HepG2 (cell line): Measurements from ENCODE around the gene C4orf54. TPM values are rescaled to one million over a fixed set of nuclear protein-coding genes. Genes with fewer than 3 reads are reported as not detected.

Experiments used
- ATAC-seq: fragments of 200-7000 bp; cut with Tn5 transposase; 3 replicates; pipeline ENCODE4 v1.9.1; 2020; ENCODE audit warnings: mild to moderate bottlenecking, moderate library complexity
- BruUV-seq: library from RNA; stranded (reverse); fragments of 400-500 nt; replicated peaks from 2 replicates; lab custom pipeline; 2021; lab: Mats Ljungman, UMichigan
- CTCF ChIA-PET: fragments of 300-600 bp; formaldehyde crosslinking; extraction: SDS; loops from one replicate; lab custom pipeline; 2021; ENCODE audit warnings: low total read pairs, inconsistent platforms, low intra/inter-chr PET ratio; lab: Yijun Ruan, JAX
- POLR2A ChIA-PET: fragments of 350-600 bp; sonication (Branson Sonifier 250); formaldehyde crosslinking; loops from one replicate; lab custom pipeline; 2020; ENCODE audit warnings: antibody characterized with exemption, inconsistent platforms; lab: Yijun Ruan, JAX
- DNase-seq: peaks from one replicate; pipeline ENCODE4 v3.0.0-alpha.2; 2015; ENCODE audit warnings: low spot score
- FAIRE-seq: peaks from 3 replicates; lab custom pipeline; 2011; peaks lifted over from hg19 to GRCh38; lab: Jason Lieb, UNC
- H2AFZ ChIP-seq: one replicate; pipeline ENCODE4 v1.6.1; 2011; ENCODE audit warnings: low read length, inconsistent platforms
- H3K27ac ChIP-seq: fragments of 300-600 bp; 3 replicates; pipeline ENCODE4 v1.8.0; 2011; ENCODE audit warnings: mixed run types, mild to moderate bottlenecking, mixed read lengths, low read length, inconsistent platforms; ENCODE audit not compliant: insufficient read depth; ENCODE audit errors: extremely low read length
- H3K27me3 ChIP-seq, 2 experiments: fragments of 200-600 bp in 1 of 2; 2 replicates in 1 of 2; 3 replicates in 1 of 2; pipeline versions ENCODE4 v1.6.0 to v1.8.0; 2011; ENCODE audit warnings: low read length in 2 of 2, mild to moderate bottlenecking in 2 of 2, moderate library complexity in 2 of 2, inconsistent platforms in 1 of 2; ENCODE audit not compliant: insufficient read depth in 2 of 2, control insufficient read depth in 1 of 2
- H3K36me3 ChIP-seq, 2 experiments: fragments of 200-600 bp in 1 of 2; replicated peaks in 1 of 2; 2 replicates in 1 of 2; 3 replicates in 1 of 2; pipeline versions ENCODE4 v1.5.1 to v1.8.0; 2011; ENCODE audit warnings: low read length in 2 of 2, inconsistent platforms in 1 of 2; ENCODE audit not compliant: insufficient read depth in 2 of 2, control insufficient read depth in 1 of 2
- H3K4me1 ChIP-seq: 2 replicates; pipeline ENCODE4 v1.5.1; 2012; ENCODE audit warnings: low read length, inconsistent platforms; ENCODE audit not compliant: insufficient read depth
- H3K4me2 ChIP-seq: 2 replicates; pipeline ENCODE4 v1.6.0; 2011; ENCODE audit warnings: low read depth, low read length, inconsistent platforms
- H3K4me3 ChIP-seq, 3 experiments: fragments of 200-600 bp in 1 of 3; sonication (generic), shearing (Covaris generic) in 1 of 3; replicated peaks in 1 of 3; 2 replicates each; pipeline ENCODE4 v1.5.1; 2011 to 2016; ENCODE audit warnings: low read length in 3 of 3, inconsistent platforms in 2 of 3, low read depth in 2 of 3, mild to moderate bottlenecking in 2 of 3, control low read depth in 1 of 3, mixed read lengths in 1 of 3; ENCODE audit not compliant: insufficient read depth in 1 of 3
- H3K79me2 ChIP-seq: one replicate; pipeline ENCODE4 v1.6.1; 2011; ENCODE audit warnings: low read length, inconsistent platforms; ENCODE audit not compliant: insufficient read depth
- H3K9ac ChIP-seq: 2 replicates; pipeline ENCODE4 v1.6.0; 2011; ENCODE audit warnings: mild to moderate bottlenecking, low read depth, low read length, inconsistent platforms; ENCODE audit not compliant: insufficient read depth
- H3K9me3 ChIP-seq: 2 replicates; pipeline ENCODE4 v1.5.1; 2012; ENCODE audit warnings: mild to moderate bottlenecking, low read length
- H4K20me1 ChIP-seq: 2 replicates; pipeline ENCODE4 v1.6.0; 2011; ENCODE audit warnings: inconsistent platforms, mild to moderate bottlenecking, low read length, moderate library complexity; ENCODE audit not compliant: insufficient read depth
- CENPT ChIP-seq: sonication (generic); formaldehyde crosslinking; IDR thresholded peaks from 2 replicates; pipeline ENCODE4 v1.8.0; 2022; ENCODE audit warnings: low read depth, mild to moderate bottlenecking, moderate library complexity, missing genetic modification reagents
- FOXA3 ChIP-seq: IDR thresholded peaks from 2 replicates; pipeline ENCODE4 v1.6.1; 2016; ENCODE audit warnings: missing genetic modification reagents, missing compliant biosample characterization
- GMEB1 ChIP-seq: sonication (generic); formaldehyde crosslinking; IDR thresholded peaks from 2 replicates; pipeline ENCODE4 v1.5.1; 2020; ENCODE audit warnings: missing genetic modification reagents, mild to moderate bottlenecking, borderline replicate concordance
- KIAA2018 ChIP-seq: sonication (generic); formaldehyde crosslinking; IDR thresholded peaks from 2 replicates; pipeline ENCODE4 v1.5.0; 2020; ENCODE audit warnings: mild to moderate bottlenecking, missing genetic modification reagents, borderline replicate concordance
- KLF16 ChIP-seq, 2 experiments: sonication (generic) in 1 of 2; formaldehyde crosslinking in 1 of 2; IDR thresholded peaks; 2 replicates each; pipeline versions ENCODE4 v1.6.1 to v1.8.0; 2016 to 2023; ENCODE audit warnings: missing genetic modification reagents in 2 of 2, missing compliant biosample characterization in 1 of 2
- MEIS1 ChIP-seq: sonication (generic); formaldehyde crosslinking; IDR thresholded peaks from 2 replicates; pipeline ENCODE4 v1.9.0; 2021; ENCODE audit warnings: mild to moderate bottlenecking, missing genetic modification reagents, moderate library complexity, borderline replicate concordance
- MXD4 ChIP-seq: IDR thresholded peaks from 2 replicates; pipeline ENCODE4 v1.6.1; 2016; ENCODE audit warnings: mild to moderate bottlenecking, missing biosample characterization, missing genetic modification reagents
- NPAS2 ChIP-seq: sonication (generic); formaldehyde crosslinking; IDR thresholded peaks from 2 replicates; pipeline ENCODE4 v1.8.0; 2022; ENCODE audit warnings: mild to moderate bottlenecking, missing genetic modification reagents, borderline replicate concordance
- RBM39 ChIP-seq: fragments of 200-400 bp; formaldehyde crosslinking; IDR thresholded peaks from one replicate; pipeline ENCODE4 v1.6.1; 2018; ENCODE audit warnings: antibody characterized with exemption, mild to moderate bottlenecking, low read depth, low read length; ENCODE audit not compliant: poor library complexity, severe bottlenecking
- SNAPC2 ChIP-seq: sonication (generic); formaldehyde crosslinking; IDR thresholded peaks from 2 replicates; pipeline ENCODE4 v1.8.1; 2022; ENCODE audit warnings: mild to moderate bottlenecking, missing genetic modification reagents
- ZFP36 ChIP-seq: fragments of 150-350 bp; IDR thresholded peaks from 2 replicates; pipeline ENCODE4 v1.6.1; 2018; ENCODE audit warnings: borderline replicate concordance, low read length, low read depth; ENCODE audit not compliant: partially characterized antibody
- ZNF343 ChIP-seq: sonication (generic); formaldehyde crosslinking; IDR thresholded peaks from 2 replicates; pipeline ENCODE4 v1.4.0; 2020; ENCODE audit warnings: mild to moderate bottlenecking, missing genetic modification reagents
- ZNF724P ChIP-seq: sonication (generic); formaldehyde crosslinking; IDR thresholded peaks from 2 replicates; pipeline ENCODE4 v1.8.0; 2022; ENCODE audit warnings: missing genetic modification reagents, borderline replicate concordance
- in situ Hi-C: cut with HindIII; loops from 2 replicates; pipeline ENCODE4 v1.10.0; 2017; ENCODE audit warnings: low pct_unique_long_range_greater_than_20kb; ENCODE audit not compliant: extremely low pct_ligation_motif_present
- intact Hi-C: fragments of 100-400 bp; cut with micrococcal nuclease; formaldehyde crosslinking; loops from one replicate; pipeline ENCODE4 v1.10.0; 2022; ENCODE audit not compliant: unreplicated experiment
- polyA plus RNA-seq, 8 experiments: library from polyadenylated mRNA; depleted of rRNA in 3 of 8; stranded (reverse) in 7 of 8; unstranded in 1 of 8; fragments of >200 nt; fragmentation: Illumina TruSeq in 4 of 8; extraction: Trizol in 4 of 8; gene quantifications; 2 replicates each; pipeline versions ENCODE4 v1.2.1 to v1.2.3, GENCODE V29; 2011 to 2016; ENCODE audit warnings: low read depth in 4 of 8, missing spikeins in 1 of 8, mixed read lengths in 1 of 8; ENCODE audit not compliant: insufficient read depth in 1 of 8
- total RNA-seq, 5 experiments: library from RNA; depleted of rRNA; stranded (reverse); fragments of >200 nt; fragmentation: Illumina TruSeq; extraction: Trizol; gene quantifications; 2 replicates each; pipeline ENCODE4 v1.2.3, GENCODE V29; 2016; ENCODE audit warnings: low read depth in 1 of 5

Gene C4orf54
- total and polyA plus RNA-seq, 2 of the 13 experiments (the other 11 are each of a cell fraction or from before 2014, with no cell fraction given), result not detected

GRCh38 chr4:99645638-99646037 is 12.0 kb downstream of the C4orf54 start:
- Histone ChIP-seq H3K9ac (no peak overlapping the region), H3K4me3 (no peak overlapping the region), H3K36me3 (no peaks in the 10 kb centered on the region), H3K4me1 (no peaks in the 10 kb centered on the region), H3K79me2 (no peaks in the 10 kb centered on the region), H3K4me2 (no peak overlapping the region), H3K27ac (no peak overlapping the region), H3K27me3 (peaks cover 0 to 23% of the 10 kb centered on the region in 2 experiments; a peak in 4 of 5 replicates), H4K20me1 (no peaks in the 10 kb centered on the region), H3K9me3 (no peaks in the 10 kb centered on the region), H2AFZ (no peak overlapping the region)
- in situ Hi-C loops, result no loop called here
- DNase-seq (no peak), ATAC-seq (no peak), FAIRE-seq (no peak)
- no TSS peak for BruUV-seq
- intact Hi-C loops, result no loop called here
- ChIA-PET POLR2A (no interaction called here), CTCF (no interaction called here)
- TF ChIP-seq NPAS2 (CRISPR knock-in tag) (no peak), CENPT (CRISPR knock-in tag) (no peak), ZNF343 (CRISPR knock-in tag) (no peak), KIAA2018 (CRISPR knock-in tag) (no peak), MEIS1 (no peak), MXD4 (no peak), RBM39 (no peak), GMEB1 (CRISPR knock-in tag) (no peak), ZFP36 (no peak), FOXA3 (CRISPR knock-in tag) (no peak), KLF16 (CRISPR knock-in tag; IDR thresholded peaks at IDR 0.05) (no peak), ZNF724P (no peak), SNAPC2 (CRISPR knock-in tag) (no peak)
